ENCODE data around the gene C1QTNF8. TPM values are rescaled to one million over a fixed set of nuclear protein-coding genes. Genes with fewer than 3 reads are reported as not detected.

Gene C1QTNF8
- total and polyA plus RNA-seq, 2 of the 8 experiments (the other 6 are each of a cell fraction or from before 2014, with no cell fraction given): not detected

GRCh38 chr16:1134776-1135458 lies 38.9 kb upstream of the C1QTNF8 start:
- no peak overlapping the region for H3K4me3 ChIP-seq (ENCODE audit: extremely low read depth in 1 of 4, insufficient read depth in 2 of 4, low read depth in 3 of 4, low read length in 4 of 4)
- TF ChIP-seq, protein P1, sequence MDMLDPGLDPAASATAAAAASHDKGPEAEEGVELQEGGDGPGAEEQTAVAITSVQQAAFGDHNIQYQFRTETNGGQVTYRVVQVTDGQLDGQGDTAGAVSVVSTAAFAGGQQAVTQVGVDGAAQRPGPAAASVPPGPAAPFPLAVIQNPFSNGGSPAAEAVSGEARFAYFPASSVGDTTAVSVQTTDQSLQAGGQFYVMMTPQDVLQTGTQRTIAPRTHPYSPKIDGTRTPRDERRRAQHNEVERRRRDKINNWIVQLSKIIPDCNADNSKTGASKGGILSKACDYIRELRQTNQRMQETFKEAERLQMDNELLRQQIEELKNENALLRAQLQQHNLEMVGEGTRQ (IDR thresholded peaks at IDR 0.05; ENCODE audit: low read length): no peak
- TF ChIP-seq TCF12 (IDR thresholded peaks at IDR 0.05; ENCODE audit: low read depth, low read length): no peak
- TF ChIP-seq YY1 (IDR thresholded peaks at IDR 0.05; ENCODE audit: low read depth, low read length): no peak
- no peak for TF ChIP-seq SP1 (IDR thresholded peaks at IDR 0.05; ENCODE audit: low read depth, low read length)

More at GRCh38 chr16:1134776-1135458, 38.9 kb upstream of the C1QTNF8 start:
- H2BK5ac ChIP-seq (ENCODE audit: low read depth, low read length): no peak overlapping the region
- H2AK5ac ChIP-seq (ENCODE audit: low read depth, low read length): no peak overlapping the region
- H2AFZ ChIP-seq (ENCODE audit: low read length): no peak overlapping the region
- no peak overlapping the region for H3K4ac ChIP-seq (replicated peaks; ENCODE audit: insufficient read length, low read depth, low read length)
- H3K56ac ChIP-seq (replicated peaks; ENCODE audit: insufficient read length, low read depth, low read length): no peak overlapping the region
- H3K79me2 ChIP-seq (ENCODE audit: control insufficient read depth in 1 of 2, insufficient read depth in 2 of 2, low read length in 2 of 2): no peaks in the 10 kb centered on the region
- no peaks in the 10 kb centered on the region for H3K9me3 ChIP-seq (ENCODE audit: insufficient read depth in 2 of 2, low read depth in 1 of 2, low read length in 1 of 2)
- H3K9ac ChIP-seq (replicated peaks in 1 of 4; ENCODE audit: extremely low read depth in 1 of 4, low read depth in 3 of 4, low read length in 3 of 4): no peak overlapping the region
- H3K36me3 ChIP-seq (ENCODE audit: control insufficient read depth in 2 of 4, insufficient read depth in 4 of 4, low read length in 3 of 4): no peaks in the 10 kb centered on the region
- H4K5ac ChIP-seq (ENCODE audit: insufficient read length, low read depth, low read length): no peak overlapping the region
- no peak overlapping the region for H2BK120ac ChIP-seq (replicated peaks; ENCODE audit: low read depth, low read length)
- WGBS, 2 experiments (ENCODE audit: extremely low coverage in 1 of 2, insufficient coverage in 1 of 2, insufficient read length in 1 of 2, insufficient replicate concordance in 2 of 2, low coverage in 1 of 2, low lambda C conversion rate in 2 of 2, missing lambda C conversion rate in 1 of 2): 94% methylated on average over 19 of the region's 30 CpGs; no CpG with 5 or more reads in 1 of the 2 experiments
- no peak overlapping the region for H2BK20ac ChIP-seq (ENCODE audit: low read length)
- H2BK12ac ChIP-seq (ENCODE audit: low read depth, low read length): no peak overlapping the region
- H3K18ac ChIP-seq (ENCODE audit: extremely low read depth, low read length): no peak overlapping the region
- H3K79me1 ChIP-seq (ENCODE audit: low read depth, low read length): no peaks in the 10 kb centered on the region
- H3K27me3 ChIP-seq (replicated peaks in 1 of 4; ENCODE audit: control insufficient read depth in 3 of 4, extremely low read depth in 1 of 4, insufficient read depth in 3 of 4, low read length in 3 of 4): no peaks in the 10 kb centered on the region
- H3K14ac ChIP-seq (ENCODE audit: insufficient read length): no peak overlapping the region
- H3K4me2 ChIP-seq (ENCODE audit: insufficient read depth in 1 of 2, low read depth in 2 of 2, low read length in 2 of 2): no peak overlapping the region
- H4K8ac ChIP-seq (ENCODE audit: extremely low read depth, insufficient read depth, low read length): no peak overlapping the region
- H3K4me1 ChIP-seq (replicated peaks in 1 of 4; ENCODE audit: control insufficient read depth in 3 of 4, insufficient read depth in 4 of 4, low read length in 3 of 4): no peaks in the 10 kb centered on the region
- no peak overlapping the region for H4K91ac ChIP-seq (replicated peaks; ENCODE audit: insufficient read length, low read length)
- ChIA-PET POLR2A (ENCODE audit: partially characterized antibody) (no interaction called here), CTCF (ENCODE audit: partially characterized antibody) (no interaction called here)
- H3K23ac ChIP-seq (ENCODE audit: insufficient read length): no peak overlapping the region
- no peak overlapping the region for H2BK15ac ChIP-seq (ENCODE audit: low read length)
- no peaks in the 10 kb centered on the region for H4K20me1 ChIP-seq (replicated peaks in 1 of 2; ENCODE audit: control insufficient read depth in 1 of 2, insufficient read depth in 2 of 2, low read length in 2 of 2)
- H3K23me2 ChIP-seq (ENCODE audit: low read depth, low read length): no peaks in the 10 kb centered on the region
- no peak for FAIRE-seq
- DNase-seq (ENCODE audit: low read depth in 1 of 2, low spot score in 2 of 2): no peak
- no peak overlapping the region for H3K27ac ChIP-seq (ENCODE audit: low read depth, low read length)

Measured in H1 (cell line).